ENCODE data around the gene PLP1. TPM values are rescaled to one million over a fixed set of nuclear protein-coding genes. Genes with fewer than 3 reads are reported as not detected.

The PLP1 gene, protein sequence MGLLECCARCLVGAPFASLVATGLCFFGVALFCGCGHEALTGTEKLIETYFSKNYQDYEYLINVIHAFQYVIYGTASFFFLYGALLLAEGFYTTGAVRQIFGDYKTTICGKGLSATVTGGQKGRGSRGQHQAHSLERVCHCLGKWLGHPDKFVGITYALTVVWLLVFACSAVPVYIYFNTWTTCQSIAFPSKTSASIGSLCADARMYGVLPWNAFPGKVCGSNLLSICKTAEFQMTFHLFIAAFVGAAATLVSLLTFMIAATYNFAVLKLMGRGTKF
- total RNA-seq, result 10 to 100 TPM in 1 of 2 donors, 1 to 10 TPM in 1; 4.0 to 11.2 TPM

DNA sequence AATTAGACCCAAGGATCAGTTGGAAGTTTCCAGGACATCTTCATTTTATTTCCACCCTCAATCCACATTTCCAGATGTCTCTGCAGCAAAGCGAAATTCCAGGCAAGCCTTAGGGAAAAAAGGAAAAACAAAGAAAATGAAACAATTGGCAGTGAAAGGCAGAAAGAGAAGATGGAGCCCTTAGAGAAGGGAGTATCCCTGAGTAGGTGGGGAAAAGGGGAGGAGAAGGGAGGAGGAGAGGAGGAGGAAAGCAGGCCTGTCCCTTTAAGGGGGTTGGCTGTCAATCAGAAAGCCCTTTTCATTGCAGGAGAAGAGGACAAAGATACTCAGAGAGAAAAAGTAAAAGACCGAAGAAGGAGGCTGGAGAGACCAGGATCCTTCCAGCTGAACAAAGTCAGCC lies at the start of gene PLP1:
PLP1 (plus strand) TSS at position 295 of the 400 bp plus-strand sequence. CDS start 156 bp downstream, outside the sequence.
- TF ChIP-seq, protein P1, sequence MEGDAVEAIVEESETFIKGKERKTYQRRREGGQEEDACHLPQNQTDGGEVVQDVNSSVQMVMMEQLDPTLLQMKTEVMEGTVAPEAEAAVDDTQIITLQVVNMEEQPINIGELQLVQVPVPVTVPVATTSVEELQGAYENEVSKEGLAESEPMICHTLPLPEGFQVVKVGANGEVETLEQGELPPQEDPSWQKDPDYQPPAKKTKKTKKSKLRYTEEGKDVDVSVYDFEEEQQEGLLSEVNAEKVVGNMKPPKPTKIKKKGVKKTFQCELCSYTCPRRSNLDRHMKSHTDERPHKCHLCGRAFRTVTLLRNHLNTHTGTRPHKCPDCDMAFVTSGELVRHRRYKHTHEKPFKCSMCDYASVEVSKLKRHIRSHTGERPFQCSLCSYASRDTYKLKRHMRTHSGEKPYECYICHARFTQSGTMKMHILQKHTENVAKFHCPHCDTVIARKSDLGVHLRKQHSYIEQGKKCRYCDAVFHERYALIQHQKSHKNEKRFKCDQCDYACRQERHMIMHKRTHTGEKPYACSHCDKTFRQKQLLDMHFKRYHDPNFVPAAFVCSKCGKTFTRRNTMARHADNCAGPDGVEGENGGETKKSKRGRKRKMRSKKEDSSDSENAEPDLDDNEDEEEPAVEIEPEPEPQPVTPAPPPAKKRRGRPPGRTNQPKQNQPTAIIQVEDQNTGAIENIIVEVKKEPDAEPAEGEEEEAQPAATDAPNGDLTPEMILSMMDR (IDR thresholded peaks at IDR 0.05), result no peak
- no peaks in the 10 kb centered on the region for H3K4me1 ChIP-seq

DNA sequence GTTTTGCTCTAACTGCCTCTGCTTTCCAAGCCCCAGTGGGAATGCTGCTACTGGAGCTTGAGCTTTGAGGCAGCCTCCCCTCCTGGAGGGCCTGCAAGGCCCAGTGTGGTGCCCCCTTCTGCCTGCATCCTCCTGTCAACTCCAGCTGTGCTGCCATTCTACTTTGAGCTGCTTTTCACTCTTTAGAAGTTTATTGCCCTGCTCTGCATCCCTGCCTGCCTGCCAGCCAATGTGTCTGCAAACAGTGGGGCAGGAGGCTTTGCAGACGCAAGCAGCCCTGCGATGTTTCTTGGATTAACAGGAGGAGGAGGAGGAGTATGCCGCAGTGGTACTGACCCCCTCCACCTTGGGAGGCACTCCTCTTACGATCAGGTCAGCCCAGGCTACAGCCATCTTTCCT lies 49.5 kb upstream of the PLP1 start:
- Histone ChIP-seq H3K27me3 (no peaks in the 10 kb centered on the region), H3K4me1 (no peaks in the 10 kb centered on the region), H3K9me3 (no peaks in the 10 kb centered on the region), H3K36me3 (no peaks in the 10 kb centered on the region), H3K4me3 (no peak overlapping the region), H3K9ac (ENCODE audit: low read depth in 2 of 2, low read length in 2 of 2) (no peak overlapping the region), H3K27ac (no peak overlapping the region)
- intact Hi-C loops (cut with DNase I), result no loop called here
- TF ChIP-seq, protein P1 (IDR thresholded peaks at IDR 0.05), result no peak
- no peak for DNase-seq

More for the DNA sequence above, at the start of gene PLP1:
- no peaks in the 10 kb centered on the region for H3K9me3 ChIP-seq
- no peak for DNase-seq
- no peaks in the 10 kb centered on the region for H3K36me3 ChIP-seq
- no peak within 1 kb of the TSS for H3K27ac ChIP-seq
- intact Hi-C loops (cut with DNase I), result loop anchor here (5.0 kb wide), 2 partner anchors 64 to 84 kb away; partner anchors contain the start of gene TMEM31
- no peak within 1 kb of the TSS for H3K4me3 ChIP-seq
- no peaks in the 10 kb centered on the region for H3K27me3 ChIP-seq
- no peak within 1 kb of the TSS for H3K9ac ChIP-seq (ENCODE audit: low read depth in 2 of 2, low read length in 2 of 2)

DNA sequence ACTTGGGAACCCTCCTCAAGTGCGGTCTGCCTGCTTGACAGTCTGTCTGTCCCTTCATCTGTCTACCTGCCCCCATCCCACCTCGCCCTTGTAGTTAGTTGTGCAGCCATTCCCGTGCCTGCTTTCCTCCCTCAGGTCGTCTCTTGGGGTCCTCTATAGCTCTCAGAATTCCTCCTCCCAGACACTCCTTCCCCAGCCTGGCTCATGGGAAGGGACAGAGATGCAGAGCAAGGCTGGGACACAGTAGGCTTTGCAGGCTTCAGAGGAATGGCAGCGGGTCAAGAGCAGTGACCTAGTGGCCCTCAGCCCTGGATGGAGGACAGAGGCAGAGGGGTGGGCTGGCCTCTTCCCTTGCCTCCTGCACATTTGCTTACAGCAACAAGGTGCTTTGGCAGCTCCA lies 47.6 kb upstream of the PLP1 start:
- H3K4me1 ChIP-seq, result no peaks in the 10 kb centered on the region
- no peak overlapping the region for H3K4me3 ChIP-seq
- DNase-seq, result no peak
- intact Hi-C loops (cut with DNase I), result no loop called here
- no peak overlapping the region for H3K27ac ChIP-seq
- no peaks in the 10 kb centered on the region for H3K9me3 ChIP-seq
- TF ChIP-seq, protein P1 (IDR thresholded peaks at IDR 0.05), result no peak
- no peak overlapping the region for H3K9ac ChIP-seq (ENCODE audit: low read depth in 2 of 2, low read length in 2 of 2)
- no peaks in the 10 kb centered on the region for H3K36me3 ChIP-seq
- no peaks in the 10 kb centered on the region for H3K27me3 ChIP-seq

DNA sequence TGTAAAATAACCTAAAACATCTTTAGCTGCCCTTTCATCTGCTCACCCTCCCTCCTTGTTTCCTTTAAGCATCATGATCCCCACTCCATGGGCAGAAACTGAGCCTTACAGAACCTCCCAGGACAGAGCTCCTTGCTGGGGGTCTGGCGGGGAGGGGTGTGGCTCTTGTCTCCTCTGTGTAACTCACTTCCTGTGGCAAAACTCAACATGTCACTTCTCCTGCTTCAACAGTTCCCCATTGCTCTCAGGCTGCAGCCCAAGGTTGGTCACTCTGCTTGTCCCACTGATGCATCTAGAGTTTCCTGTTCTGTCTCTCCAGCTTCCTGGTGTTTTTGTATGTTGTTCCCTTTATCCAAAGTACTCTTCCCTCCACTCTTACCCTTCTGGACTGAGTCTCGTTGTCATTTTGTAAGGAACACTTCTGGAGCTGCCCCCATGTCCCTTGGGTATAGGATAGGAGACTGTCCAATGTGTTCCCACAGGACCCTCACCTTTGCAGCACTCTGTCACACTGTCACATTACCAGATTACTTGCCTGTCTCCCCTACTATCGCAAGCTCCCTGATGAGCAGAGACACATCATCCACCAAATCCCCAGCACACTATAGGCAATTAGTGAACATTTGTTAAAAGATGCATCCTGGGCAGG lies 46.4 kb upstream of the PLP1 start:
- Histone ChIP-seq H3K4me1 (no peaks in the 10 kb centered on the region), H3K36me3 (no peaks in the 10 kb centered on the region), H3K27ac (no peak overlapping the region), H3K27me3 (no peaks in the 10 kb centered on the region), H3K4me3 (no peak overlapping the region), H3K9ac (ENCODE audit: low read depth in 2 of 2, low read length in 2 of 2) (no peak overlapping the region), H3K9me3 (no peaks in the 10 kb centered on the region)
- intact Hi-C loops (cut with DNase I), result no loop called here
- DNase-seq, result no peak
- TF ChIP-seq, protein P1 (IDR thresholded peaks at IDR 0.05), result no peak

DNA sequence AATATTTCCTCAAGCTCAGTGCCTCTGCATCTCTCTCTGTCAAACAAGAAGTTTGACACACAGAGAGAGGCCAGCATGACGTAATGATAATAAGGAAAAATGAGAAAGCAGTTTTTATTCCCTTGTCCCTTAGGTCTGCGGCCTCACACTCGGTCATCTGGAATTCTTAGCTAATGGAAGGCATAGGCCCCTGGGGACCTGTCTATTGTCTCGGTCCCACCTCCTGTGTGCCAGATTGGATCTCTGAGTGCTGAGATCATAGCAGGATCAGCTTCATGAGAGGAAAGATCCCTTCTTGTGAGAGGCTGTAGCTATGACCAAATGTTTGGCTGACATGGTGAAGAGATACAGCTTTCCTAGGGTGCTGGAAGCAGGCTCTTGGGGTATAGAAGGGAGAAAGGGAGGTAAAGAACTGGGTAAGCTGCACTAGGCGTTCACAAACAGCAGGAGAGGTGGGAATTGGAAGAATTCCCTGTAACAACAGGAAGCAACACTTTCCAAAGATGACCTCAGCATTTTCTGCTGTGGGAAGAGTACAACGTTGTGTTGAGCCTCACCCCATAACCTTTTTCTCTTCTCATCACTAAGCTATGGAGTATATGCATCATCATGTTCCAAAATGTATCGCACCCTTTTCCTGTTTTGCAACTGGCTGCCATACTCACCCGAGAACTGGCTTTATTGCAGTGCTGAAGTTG lies 45.7 kb upstream of the PLP1 start:
- Histone ChIP-seq H3K36me3 (no peaks in the 10 kb centered on the region), H3K4me1 (no peaks in the 10 kb centered on the region), H3K27ac (no peak overlapping the region), H3K9ac (ENCODE audit: low read depth in 2 of 2, low read length in 2 of 2) (no peak overlapping the region), H3K27me3 (no peaks in the 10 kb centered on the region), H3K9me3 (no peaks in the 10 kb centered on the region), H3K4me3 (no peak overlapping the region)
- intact Hi-C loops (cut with DNase I), result no loop called here
- TF ChIP-seq, protein P1 (IDR thresholded peaks at IDR 0.05), result no peak
- no peak for DNase-seq

All from colonic mucosa (tissue), 4 donors.